ENCODE results near the gene RILPL1.

- TF ChIP-seq CTCF (IDR thresholded peaks at IDR 0.05; ENCODE audit: poor library complexity), result no peak
- no peak for TF ChIP-seq EZH2 (IDR thresholded peaks at IDR 0.05; ENCODE audit: borderline replicate concordance)
Observed at GRCh38 chr12:123475246-123475703, 58.2 kb downstream of the RILPL1 start.

Measured in hepatocyte (in vitro differentiated cells).